HG03342 (cell line): Measurements from ENCODE around the gene HAVCR1.
"Not testable (repeated sequence)": the region's sequence is repeated elsewhere in the genome, so short reads cannot be mapped to it uniquely, and the experiment has no call there.

Experiments used
- ATAC-seq: cut with Tn5 transposase; IDR thresholded peaks from one replicate; pipeline ENCODE4 v1.9.1; 2021; ENCODE audit warnings: mild to moderate bottlenecking, moderate library complexity; ENCODE audit not compliant: unreplicated experiment

Gene HAVCR1

DNA sequence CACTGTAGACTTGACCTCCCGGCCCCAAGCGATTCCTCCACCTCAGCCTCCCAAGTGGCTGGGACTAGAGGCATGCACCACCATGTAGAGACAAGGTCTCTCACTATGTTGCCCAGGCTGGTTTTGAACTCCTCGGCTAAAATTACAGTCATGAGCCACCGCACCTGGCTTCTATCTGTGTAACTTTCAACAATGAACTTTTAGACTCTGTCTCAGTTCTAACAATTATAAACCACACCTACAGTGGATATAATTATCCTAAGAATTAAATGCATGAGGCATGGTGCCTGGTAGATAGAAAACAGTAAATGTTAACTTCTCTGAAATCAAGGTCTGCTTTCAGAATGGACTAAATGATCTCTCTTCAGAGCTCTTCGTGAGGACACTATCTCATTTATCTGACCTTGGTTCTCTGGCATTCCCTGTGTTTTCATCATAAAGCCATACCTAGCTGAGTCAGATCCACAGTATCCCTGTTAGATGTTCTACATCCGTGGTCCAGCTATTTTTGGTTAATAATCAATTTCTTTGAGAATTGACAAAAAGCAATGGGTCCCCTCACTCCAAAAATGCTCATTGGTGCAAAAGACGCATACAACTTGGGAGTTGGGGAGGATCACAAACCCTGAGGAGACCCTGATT lies 7.2 kb downstream of the HAVCR1 start:
- ATAC-seq, result no peak

- ATAC-seq, result no peak
Measured at GRCh38 chr5:157050050-157050449, 8.9 kb downstream of the HAVCR1 start.

GRCh38 chr5:157049605-157050004 lies 9.3 kb downstream of the HAVCR1 start:
- ATAC-seq, result no peak

GRCh38 chr5:157047898-157048297 lies 11.0 kb downstream of the HAVCR1 start:
- ATAC-seq, result no peak

DNA sequence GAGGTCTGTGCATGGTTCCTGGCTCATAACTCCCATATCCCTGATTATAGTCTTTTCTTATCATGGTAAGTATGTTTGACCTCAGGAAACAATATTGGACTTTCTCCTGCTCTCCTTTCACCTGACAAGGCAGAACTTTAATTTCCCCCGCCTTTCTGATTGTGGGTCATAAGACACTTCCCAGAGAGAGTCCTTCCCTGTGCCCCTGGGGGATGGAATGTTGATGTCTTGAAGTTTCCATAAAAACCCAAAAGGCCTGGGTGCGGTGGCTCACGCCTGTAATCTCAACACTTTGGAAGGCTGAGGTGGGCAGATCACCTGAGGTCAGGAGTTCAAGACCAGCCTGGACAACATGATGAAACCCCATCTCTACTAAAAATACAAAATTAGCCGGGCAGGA lies 11.9 kb downstream of the HAVCR1 start:
- not testable (repeated sequence) for ATAC-seq

GRCh38 chr5:157046041-157046440 lies 12.9 kb downstream of the HAVCR1 start:
- no peak for ATAC-seq

DNA sequence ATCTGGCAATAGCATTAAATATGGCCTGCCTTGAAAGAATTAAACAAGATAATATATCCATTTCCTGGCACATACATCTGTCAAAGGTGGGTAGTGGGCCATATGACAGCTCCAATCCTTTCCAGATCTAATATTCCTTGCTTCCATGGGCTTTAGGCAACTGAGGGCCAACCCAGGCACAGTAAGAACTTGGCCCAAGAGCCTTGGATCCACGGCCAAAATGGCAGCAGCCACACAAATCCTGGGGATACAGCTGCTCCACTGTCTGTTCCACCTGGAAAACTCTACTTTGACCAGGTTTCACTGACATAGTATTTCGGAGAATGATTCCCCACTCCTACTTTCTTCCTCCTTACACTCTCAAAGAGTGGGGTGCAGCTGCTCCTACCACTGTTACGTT lies 13.3 kb downstream of the HAVCR1 start:
- no peak for ATAC-seq

DNA sequence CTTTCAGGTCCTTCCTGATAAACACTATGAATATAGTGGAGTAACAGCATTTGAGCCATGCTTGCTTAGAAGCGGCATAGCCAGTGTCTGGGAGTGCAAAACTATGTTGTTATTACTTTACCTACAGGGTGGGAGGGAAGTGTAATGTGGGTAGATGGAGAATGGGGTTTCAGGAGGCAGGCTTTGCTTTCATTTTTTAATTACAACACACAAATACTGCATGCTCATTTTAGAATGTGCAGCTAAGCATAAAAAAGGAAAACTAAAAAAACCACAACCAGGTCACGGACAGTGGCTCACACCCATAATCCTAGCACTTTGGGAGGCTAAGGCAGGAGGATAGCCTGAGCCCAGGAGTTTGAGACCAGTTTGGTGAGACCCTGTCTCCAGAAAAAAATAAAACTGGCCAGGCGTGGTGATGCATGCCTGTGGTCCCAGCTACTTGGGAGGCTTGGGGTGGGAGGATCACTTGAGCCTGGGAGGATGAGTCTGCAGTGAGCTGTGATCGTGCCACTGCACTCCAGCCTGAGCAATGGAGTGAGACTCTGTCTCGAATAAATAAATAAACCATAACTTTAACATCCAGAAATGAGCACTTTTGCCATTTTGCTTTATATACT lies 20.2 kb downstream of the HAVCR1 start:
- no peak for ATAC-seq

GRCh38 chr5:157034106-157035072 lies 24.5 kb downstream of the HAVCR1 start:
- ATAC-seq, result not testable (repeated sequence)

DNA sequence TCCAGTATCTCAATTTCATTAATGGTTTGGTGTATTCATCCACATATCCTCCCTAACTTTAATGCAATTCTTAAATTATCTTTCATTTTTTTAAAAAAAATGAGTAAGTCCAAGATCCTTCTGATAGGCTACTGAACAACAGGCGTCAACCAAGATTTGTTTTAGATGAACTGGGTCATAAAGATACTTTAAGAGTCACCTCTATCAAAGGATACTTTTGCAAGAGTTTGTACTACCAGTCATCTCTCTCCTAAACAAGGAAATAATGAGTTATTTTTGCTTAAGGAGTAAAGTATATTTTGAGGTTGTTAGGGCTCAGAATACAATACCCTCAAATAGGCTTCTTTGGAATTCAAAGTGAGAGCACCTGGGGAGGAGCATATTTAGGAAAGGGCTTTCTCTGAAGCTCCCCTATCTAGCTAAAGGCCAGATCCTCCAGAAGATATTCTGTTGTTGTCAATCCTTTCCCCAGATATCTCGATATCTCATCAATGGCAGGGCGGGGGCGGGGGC lies 25.8 kb downstream of the HAVCR1 start:
- ATAC-seq, result no peak

DNA sequence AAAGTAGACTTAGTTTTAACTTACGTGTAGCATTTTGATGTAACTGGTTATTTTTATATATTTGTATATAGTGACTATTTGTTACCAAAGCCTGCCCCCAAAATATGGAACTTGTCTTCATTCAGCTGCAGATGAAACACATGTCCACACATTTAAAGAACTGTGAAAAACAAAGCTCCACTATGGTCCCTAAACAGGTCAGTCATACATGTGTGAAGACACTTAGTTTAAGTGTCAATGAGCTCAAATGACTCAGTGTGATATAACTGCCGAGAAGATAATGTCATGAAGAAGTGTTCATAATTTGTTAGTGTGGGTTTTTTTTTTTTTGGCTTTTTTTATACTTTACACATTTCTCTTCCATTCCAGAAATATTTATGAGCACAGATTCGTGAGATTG lies 28.2 kb downstream of the HAVCR1 start:
- ATAC-seq, result no peak

DNA sequence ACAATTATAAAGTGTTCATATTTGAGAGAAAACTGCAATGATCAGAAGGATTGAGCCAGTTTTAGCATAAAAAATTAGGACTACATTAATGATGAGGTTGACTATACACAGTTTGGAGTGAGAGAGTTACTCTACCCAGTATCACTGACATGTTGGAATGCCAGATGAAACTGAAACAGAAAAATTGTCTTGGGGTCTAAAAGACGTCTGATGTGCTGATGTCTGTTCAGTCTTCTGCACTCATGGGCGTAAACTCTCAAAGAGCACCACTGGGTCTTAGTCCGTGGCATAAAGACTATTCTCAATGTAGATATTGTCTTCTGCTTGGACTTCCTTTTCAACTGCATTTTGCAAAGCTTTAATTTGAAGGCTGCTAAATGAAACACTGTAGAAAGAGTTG lies 29.5 kb downstream of the HAVCR1 start:
- ATAC-seq, result peak; percentile 25

DNA sequence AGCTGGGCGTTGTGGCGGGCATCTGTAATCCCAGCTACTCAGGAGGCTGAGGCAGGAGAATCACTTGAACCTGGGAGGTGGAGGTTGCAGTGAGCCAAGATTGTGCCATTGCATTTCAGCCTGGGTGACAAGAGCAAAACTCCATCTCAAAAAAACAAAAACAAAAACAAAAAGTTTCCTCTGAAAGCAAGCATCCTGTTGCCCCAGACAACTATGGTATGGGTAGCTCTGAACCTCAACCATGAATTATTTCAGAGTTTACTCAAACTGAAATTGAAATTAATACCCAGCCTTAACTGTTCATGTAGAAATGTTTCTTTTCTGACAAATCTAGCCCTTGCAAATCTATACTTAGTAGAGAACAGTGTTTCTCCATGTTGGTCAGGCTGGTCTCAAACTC lies 31.3 kb downstream of the HAVCR1 start:
- ATAC-seq, result peak; percentile 91

GRCh38 chr5:157026789-157027424 lies 32.0 kb downstream of the HAVCR1 start:
- no peak for ATAC-seq

DNA sequence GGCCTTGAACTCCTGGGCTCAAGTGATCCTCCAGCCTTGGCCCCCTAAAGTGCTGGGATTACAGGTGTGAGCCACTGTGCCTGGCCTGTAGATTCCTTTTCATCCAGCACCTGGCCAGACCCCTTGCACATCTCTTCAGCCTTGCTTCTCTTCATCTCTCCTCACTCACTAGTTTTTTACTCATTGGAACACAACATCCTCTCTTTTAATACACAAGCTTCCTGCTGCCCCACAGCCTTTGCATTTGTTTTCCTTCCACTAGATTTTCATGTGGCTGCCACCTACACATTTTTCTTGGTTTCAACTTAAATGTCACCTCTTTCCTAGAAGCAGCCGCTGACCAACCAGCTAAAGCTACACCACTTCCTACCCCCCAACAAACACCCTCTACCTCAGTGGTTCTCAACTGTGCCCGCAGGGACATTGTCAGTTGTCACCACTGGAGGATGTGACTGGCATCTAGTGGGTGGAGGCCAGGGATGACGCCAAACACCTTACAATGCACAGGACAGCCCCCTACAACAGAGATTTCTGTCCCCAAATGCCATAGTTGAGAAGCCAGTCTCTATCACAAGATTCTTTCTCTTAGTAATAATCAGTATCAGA lies 33.7 kb downstream of the HAVCR1 start:
- ATAC-seq, result no peak

- ATAC-seq, result no peak
Measured at GRCh38 chr5:157024208-157024959, 34.5 kb downstream of the HAVCR1 start.

DNA sequence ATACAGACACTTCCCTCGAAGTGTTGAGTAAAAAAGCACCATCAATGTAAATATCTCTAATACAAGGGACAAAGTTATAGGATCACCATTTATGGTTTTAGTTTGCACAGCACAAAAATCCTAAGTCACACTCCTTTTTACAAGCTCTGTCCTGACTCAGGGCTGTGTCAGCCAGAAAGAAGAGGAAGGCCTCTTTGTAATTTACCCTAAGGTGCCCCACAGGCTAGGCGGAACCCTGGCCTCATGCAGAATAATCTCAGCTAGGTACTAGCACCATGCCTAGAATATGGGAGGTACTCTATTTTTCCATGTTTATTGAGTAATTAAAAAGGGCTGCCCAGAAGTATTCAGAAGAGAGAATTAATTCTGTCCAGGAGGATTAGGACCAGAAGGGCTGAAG lies 36.9 kb downstream of the HAVCR1 start:
- no peak for ATAC-seq

DNA sequence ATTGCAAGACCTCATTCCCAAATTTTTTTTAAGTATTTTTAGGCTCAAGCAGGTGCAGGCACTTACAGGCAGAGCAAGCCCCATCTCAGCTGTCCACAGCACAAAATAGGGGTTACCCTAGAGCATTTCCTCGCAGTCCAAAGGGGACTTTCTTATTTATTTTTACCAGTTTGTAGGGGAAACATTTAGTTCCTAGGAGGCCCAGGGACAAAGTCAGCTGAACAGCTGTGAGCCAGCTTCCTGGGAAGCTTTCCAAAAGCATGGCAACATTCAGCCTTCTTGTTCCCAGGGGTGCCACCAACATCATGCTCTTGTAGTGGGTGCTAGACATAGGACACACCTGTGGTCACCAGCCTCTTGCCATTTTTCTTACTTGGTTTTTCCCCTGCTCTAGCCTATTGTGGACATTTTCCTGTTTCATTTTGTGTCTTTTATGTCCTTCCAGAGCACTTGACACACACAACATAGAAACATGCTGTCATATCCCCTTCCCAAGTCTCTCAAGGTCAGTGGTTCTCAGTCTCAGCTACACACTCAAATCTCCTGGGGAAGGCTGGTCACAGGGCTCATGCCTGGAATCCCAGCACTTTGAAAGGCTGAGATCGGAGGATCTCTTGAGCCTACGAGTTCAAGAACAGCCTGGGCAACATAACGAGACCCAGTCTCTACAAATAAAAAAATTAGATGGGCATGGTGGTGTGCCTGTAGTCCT lies 38.2 kb downstream of the HAVCR1 start:
- ATAC-seq, result no peak

DNA sequence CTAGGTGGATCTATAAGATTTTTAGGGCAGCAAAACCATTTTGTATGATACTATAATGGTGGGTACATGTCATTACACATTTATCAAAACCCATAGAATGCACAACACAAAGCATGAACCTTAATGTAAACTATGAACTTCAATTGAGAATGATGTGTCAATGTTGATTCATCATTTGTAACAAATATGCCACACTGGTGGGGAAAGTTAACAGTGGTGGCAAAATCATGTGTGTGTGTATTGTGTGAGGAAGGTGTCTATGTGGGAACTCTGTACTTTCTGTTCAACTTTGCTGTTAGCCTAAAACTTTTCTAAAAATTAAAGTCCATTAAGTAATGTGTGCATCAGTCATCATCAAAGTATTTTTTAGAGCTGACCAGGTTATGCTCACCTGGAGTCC lies 38.9 kb downstream of the HAVCR1 start:
- ATAC-seq, result no peak
